ENCODE data around the gene BIVM. TPM values are rescaled to one million over a fixed set of nuclear protein-coding genes. Genes with fewer than 3 reads are reported as not detected.

BIVM gene
- total and polyA plus RNA-seq, 2 of the 4 experiments (the other 2 are of a cell fraction), result 7.2 to 12.2 TPM

GRCh38 chr13:102761071-102761470 lies 37.8 kb upstream of the BIVM start:
- in situ Hi-C loops (cut with MboI; ENCODE audit: low sequenced_read_pairs) (no loop called here), intact Hi-C loops (cut with micrococcal nuclease) (no loop called here), dilution Hi-C loops (cut with HindIII; ENCODE audit: low sequenced_read_pairs, unreplicated experiment) (no loop called here)
- Histone ChIP-seq H4K5ac (ENCODE audit: low read depth, low read length) (no peak overlapping the region), H3K9me3 (ENCODE audit: control insufficient read depth, insufficient read depth, low read length) (no peaks in the 10 kb centered on the region), H2AFZ (replicated peaks; ENCODE audit: low read length, poor library complexity) (no peak overlapping the region), H3K9me1 (ENCODE audit: insufficient read depth, low read length) (no peaks in the 10 kb centered on the region), H3K18ac (ENCODE audit: low read depth, low read length) (no peak overlapping the region), H3K23ac (ENCODE audit: low read depth, low read length) (no peak overlapping the region), H3K4ac (ENCODE audit: low read depth, low read length) (no peak overlapping the region), H3K14ac (replicated peaks; ENCODE audit: low read depth, low read length) (no peak overlapping the region), H3K4me2 (ENCODE audit: low read depth, low read length) (no peak overlapping the region), H4K8ac (ENCODE audit: low read depth in 2 of 2, low read length in 2 of 2) (no peak overlapping the region), H2AK9ac (replicated peaks; ENCODE audit: low read depth, low read length, poor library complexity) (no peak overlapping the region), H2BK20ac (ENCODE audit: low read depth, low read length) (no peak overlapping the region), H3K56ac (ENCODE audit: extremely low read depth, insufficient read depth, low read length) (no peak overlapping the region), H3K79me1 (ENCODE audit: low read depth in 1 of 2, low read length in 2 of 2) (no peaks in the 10 kb centered on the region), H4K20me1 (ENCODE audit: insufficient read depth, low read length) (no peaks in the 10 kb centered on the region), H2BK5ac (ENCODE audit: low read depth, low read length, poor library complexity, severe bottlenecking) (no peak overlapping the region), H4K91ac (ENCODE audit: insufficient read depth, low read depth, low read length) (no peak overlapping the region), H3K9ac (ENCODE audit: low read depth, low read length) (no peak overlapping the region), H2BK120ac (ENCODE audit: low read depth, low read length) (no peak overlapping the region), H3K36me3 (ENCODE audit: control insufficient read depth, insufficient read depth, low read length) (0 out of 2 replicates have a peak, but pooled peaks cover 2% of the 10 kb centered on the region), H2BK15ac (ENCODE audit: low read depth, low read length) (no peak overlapping the region), H3K4me3 (ENCODE audit: insufficient read depth, low read depth, low read length) (no peak overlapping the region), H3K27ac (ENCODE audit: insufficient read depth, low read length) (no peak overlapping the region), H3K4me1 (ENCODE audit: control insufficient read depth, insufficient read depth, low read length) (no peaks in the 10 kb centered on the region), H2AK5ac (ENCODE audit: low read depth, low read length) (no peak overlapping the region), H3K27me3 (ENCODE audit: control insufficient read depth, insufficient read depth, low read length) (no peaks in the 10 kb centered on the region)
- ATAC-seq (ENCODE audit: low read depth) (no peak), DNase-seq (no peak)
- POLR2A ChIA-PET (ENCODE audit: unreplicated experiment), result no interaction called here
- TF ChIP-seq MAFK (IDR thresholded peaks at IDR 0.05; ENCODE audit: low read depth, low read length) (no peak), SMC3 (IDR thresholded peaks at IDR 0.05; ENCODE audit: low read depth, low read length) (no peak), NFE2L2 (IDR thresholded peaks at IDR 0.05; ENCODE audit: low read depth, low read length) (no peak), RAD21 (IDR thresholded peaks at IDR 0.05; ENCODE audit: low read length) (no peak), RFX5 (IDR thresholded peaks at IDR 0.05; ENCODE audit: low read depth, low read length) (no peak), RCOR1 (IDR thresholded peaks at IDR 0.05; ENCODE audit: insufficient replicate concordance, low read length) (no peak), MXI1 (IDR thresholded peaks at IDR 0.05; ENCODE audit: borderline replicate concordance, low read depth, low read length) (no peak), CEBPB (IDR thresholded peaks at IDR 0.05; ENCODE audit: low read depth, low read length) (no peak), POLR2A (IDR thresholded peaks at IDR 0.05; ENCODE audit: low read depth, low read length) (no peak), CTCF (conservative IDR thresholded peaks at IDR 0.05; ENCODE audit: low read depth, low read length) (no peak), USF2 (IDR thresholded peaks at IDR 0.05; ENCODE audit: low read depth, low read length) (no peak), MAZ (IDR thresholded peaks at IDR 0.05; ENCODE audit: borderline replicate concordance, low read depth, low read length) (no peak), FOS (IDR thresholded peaks at IDR 0.05; ENCODE audit: low read depth, low read length) (no peak), ELK1 (IDR thresholded peaks at IDR 0.05; ENCODE audit: borderline replicate concordance, low read depth, low read length) (no peak)
- no TSS peak for BruUV-seq (replicated peaks)
- no CpG with 5 or more reads among the region's 1 CpG for WGBS, 2 experiments (ENCODE audit: extremely low coverage in 2 of 2, insufficient read length in 1 of 2)
- CTCF ChIA-PET, result no interaction called here
